Measurements from ENCODE around the gene DDIAS.
"Not testable (repeated sequence)": the region's sequence is repeated elsewhere in the genome, so short reads cannot be mapped to it uniquely, and the experiment has no call there.

The DDIAS gene

DNA sequence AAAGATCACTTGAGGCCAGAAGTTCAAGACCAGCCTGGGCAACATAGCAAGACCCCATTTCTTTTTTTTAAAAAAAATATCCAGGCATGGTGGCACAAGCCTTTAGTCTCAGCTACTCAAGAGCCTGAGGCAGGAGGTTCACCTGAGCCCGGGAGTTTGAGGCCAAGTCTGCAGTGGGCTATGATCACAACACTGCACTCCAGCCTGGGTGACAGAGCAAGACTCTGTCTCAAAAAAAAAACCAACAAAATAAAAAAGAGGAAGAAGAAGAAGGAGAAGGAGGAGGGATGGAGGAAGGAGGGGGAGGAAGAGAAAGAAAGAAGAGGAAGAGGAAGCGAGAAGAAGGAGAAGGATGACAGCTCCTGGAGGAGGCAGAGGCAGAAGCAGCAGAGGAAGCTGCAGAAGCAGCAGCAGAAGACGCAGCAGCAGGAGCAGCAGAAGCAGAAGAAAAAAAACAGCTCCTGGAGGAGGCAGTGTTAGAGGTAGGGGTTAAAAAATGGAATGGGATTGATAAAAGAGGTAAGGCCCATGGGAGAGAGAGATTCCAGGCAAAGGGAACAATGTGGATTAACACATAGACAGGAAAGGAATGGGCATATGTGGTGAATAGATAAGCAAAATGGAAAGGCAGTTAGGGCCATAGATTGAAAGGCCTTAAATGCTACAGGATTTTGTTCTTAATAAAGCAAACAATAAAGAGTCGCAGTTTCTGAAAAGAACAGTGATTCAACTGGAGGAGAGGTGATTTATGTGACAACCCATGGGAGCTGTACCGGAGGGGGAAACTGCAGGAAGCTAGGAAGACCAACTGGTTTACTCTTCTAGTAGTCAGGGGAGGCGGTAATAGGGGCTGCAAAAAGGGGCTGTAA lies 12.2 kb upstream of the DDIAS start:
- no peak for DNase-seq (ENCODE audit: low spot score)

DNA sequence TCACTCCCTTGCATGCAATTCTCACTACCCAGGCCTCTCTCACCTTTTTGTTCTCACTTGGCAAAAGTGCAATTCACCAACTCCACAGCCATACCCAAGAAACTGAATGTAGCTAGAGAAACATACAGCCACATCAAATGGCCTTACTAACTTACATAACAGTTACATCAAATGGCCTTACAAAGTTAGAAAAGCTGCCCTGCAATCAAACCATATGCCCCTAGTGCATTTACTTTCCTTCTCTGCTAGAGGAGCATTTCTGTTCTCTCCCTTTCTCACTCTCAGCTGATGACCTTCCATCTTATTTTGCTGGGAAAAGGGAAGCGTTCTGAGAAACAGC lies 11.6 kb upstream of the DDIAS start:
- no peak for DNase-seq (ENCODE audit: low spot score)

DNA sequence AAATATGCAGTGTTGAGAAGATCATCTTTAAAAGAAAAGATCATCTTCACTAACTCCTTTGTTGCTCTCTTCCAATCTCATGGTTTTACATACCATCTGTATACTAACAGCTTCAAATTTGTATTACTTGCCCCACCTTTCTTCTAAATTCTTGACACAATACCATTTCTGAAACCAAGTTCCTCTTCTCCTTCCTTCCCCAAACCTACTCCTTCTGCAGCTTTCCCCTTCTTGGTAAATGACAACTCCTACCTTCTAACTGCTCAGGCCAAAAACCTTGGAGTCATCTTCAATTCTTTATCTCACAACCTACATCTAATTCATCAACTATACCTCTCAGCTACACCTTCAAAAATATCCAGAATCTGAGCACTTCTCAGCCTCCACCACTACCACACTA lies 10.6 kb upstream of the DDIAS start:
- no peak for DNase-seq (ENCODE audit: low spot score)

DNA sequence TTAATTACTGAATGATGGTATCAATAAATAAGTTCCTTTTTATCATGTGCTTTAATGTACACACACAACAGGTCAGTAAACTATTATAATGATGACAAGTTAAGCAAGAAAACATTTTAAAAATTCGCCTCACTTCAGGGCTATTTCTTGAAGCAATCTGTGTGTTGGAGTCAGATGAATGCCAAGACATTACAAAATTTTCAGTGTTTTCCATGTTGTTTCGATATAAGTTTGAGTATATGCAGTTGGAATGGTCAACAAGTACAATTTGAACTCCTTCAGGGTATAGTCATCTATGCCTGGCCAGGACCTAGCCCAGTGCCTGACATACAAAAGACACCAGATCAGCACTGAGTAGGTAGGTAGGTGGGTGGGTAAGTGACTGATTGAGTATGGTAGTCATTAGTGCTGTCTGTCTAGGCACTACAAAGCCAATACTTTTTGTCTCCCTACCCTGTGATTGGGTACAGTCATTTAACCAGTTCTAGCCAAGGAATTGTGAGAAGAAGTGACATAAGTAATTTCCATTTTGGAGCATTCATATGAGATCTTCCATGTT lies 8.8 kb upstream of the DDIAS start:
- DNase-seq (ENCODE audit: low spot score), result no peak

DNA sequence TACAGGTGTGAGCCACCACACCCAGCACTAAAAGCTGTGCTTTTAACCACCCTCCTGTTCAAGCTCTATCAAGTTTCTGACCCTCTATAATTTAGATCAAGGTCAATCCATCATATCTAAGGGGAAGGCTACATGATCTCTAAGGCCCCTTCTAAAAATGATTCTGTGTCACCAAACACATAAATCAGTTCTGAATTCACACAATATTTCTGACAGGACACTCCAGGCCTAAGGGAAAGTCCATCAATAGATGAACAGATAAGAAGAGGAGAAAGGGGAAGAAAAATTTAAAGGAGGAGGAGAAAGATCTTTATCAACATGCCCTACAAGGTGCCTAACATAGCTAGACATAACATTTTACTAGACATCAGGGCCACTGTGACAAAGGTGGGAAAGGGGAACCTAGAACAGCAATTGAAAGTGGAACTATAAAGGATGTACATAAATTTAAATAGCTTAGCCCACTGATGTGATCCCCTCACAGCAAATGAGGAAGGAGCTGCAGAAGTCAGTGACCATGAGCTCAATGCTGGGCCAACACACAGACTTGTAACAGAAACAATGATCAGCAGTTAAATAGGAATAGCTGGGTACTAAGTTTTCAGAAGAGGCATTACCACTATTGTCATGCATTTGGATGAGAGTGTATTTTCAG lies 6.0 kb upstream of the DDIAS start:
- no peak for DNase-seq (ENCODE audit: low spot score)

DNA sequence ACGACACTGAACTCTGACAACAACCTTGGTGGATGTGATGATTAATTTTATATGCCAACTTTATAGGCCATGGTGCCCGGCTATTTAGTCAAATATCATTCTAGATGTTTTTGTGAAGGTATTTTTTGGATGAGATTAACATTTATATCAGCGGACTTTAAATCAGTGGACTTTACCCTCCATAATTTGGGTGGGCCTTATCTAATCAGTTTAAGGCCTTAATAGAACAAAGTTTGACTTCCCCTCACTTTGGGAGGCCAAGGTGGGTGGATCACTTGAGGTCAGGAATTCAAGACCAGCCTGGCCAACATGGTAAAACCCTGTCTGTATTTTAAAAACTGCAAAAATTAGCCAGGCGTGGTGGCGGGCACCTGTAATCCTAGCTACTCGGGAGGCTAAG lies 5.4 kb upstream of the DDIAS start:
- DNase-seq (ENCODE audit: low spot score), result no peak

DNA sequence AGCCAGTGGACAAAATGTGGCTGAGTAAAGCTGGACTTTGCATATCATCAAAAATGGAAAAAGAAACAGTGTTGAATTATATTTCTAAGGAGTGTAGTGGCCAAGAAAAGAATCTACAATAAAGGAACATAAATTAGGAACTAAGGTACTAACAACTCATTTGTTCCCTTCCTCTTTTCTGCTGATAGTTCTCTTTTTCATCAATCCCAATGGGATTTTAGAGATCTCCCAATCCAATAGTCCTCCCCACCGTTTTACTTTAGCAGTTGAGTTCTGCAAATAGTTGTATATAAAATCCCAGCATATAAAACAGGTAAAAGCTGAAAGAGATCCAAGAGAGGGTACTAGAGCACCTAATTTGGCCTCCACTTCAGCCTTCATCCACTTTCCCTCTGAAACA lies 3.3 kb upstream of the DDIAS start:
- DNase-seq (ENCODE audit: low spot score), result no peak

DNA sequence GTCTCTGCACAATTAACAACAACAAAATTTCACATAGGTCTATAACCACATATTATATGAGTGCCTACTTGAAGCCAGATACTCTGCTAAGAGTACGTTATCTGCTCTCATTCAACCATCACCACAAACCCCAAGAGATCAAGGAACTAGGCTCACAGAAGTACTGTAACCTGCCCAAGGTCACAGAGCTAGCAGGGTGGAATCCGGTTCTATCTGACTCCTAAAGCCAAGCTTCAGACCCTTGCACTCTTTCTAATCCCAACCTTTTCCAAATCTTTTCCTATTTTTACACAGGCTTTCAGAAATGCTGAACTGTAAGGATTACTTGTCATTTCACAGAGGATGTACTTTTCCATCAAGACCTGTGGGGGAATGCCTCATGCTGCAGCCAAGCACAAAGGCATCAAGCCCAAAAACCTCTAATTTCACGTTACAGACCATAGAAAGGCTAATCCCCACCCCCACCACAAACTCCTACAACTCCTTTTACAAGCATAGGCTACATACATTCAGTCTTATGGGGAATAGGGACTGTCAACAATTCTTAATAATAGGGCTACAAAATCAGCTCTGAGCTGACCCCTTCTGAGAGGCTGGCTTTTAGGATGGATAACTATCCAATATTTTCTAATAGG lies 2.2 kb upstream of the DDIAS start:
- no peak for DNase-seq (ENCODE audit: low spot score)

DNA sequence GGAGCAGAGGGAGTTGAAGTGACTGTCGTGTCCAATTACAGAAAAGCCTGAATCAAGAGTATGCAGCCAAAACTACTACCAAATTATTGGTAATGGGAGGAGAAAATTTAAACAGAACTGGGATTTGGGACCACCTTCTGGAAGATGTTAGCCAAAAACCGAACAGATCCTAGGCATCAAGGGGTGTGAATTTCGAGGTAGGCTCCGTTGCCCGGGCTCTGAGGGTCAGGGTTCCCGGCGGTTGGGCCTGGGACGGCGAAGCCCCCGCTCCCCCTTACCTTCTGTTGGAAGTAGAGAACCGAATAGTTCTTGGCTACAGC lies 1.6 kb upstream of the DDIAS start:
- no peak for DNase-seq (ENCODE audit: low spot score)

DNA sequence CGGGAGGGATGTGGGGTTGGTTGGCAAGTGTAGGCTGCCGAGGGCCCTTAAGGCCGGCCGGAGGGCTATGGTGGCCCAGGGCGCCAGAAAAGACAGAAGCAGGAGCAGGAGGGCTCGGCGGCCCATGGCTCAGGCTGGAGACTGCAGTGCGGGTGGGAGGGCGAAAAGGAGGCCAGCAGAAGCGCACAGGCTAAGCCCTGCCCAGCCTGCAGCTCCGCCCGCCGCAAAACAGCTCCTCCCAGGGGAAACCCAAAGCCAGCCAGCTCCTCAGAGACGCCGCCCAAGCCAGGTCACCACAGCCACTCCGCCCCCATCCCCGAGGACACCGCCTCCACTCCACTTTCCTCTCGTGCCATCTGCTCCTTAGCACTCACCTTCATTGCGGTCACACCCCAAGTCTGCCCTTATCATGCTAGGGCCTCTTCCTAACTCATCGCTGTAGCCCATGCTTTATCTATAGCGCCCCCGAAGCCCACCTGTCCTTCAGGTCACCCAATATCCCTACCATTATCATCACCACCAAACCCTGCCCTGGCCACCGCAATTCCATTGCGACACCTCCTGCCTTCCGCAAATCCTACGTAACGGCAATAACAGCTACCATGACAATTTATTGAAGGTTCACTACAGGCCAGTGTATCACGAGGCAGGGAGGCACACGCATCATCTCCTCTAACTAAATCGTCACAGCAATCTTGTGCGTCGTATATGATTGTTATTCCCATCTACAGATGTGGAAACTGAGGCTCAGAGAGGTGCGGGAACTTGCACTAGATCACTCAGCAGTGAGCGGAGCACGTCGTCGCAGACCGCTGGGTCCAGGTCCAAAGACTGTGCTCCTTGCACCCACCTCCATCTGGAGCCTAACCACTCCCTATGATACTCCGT lies 1.0 kb upstream of the DDIAS start, which contains the start of gene PRCP:
PRCP (minus strand) TSS at position 154 of the 888 bp plus-strand sequence; CDS start at position 126, 28 bp downstream.
- DNase-seq (ENCODE audit: low spot score), result peak; percentile 82

DNA sequence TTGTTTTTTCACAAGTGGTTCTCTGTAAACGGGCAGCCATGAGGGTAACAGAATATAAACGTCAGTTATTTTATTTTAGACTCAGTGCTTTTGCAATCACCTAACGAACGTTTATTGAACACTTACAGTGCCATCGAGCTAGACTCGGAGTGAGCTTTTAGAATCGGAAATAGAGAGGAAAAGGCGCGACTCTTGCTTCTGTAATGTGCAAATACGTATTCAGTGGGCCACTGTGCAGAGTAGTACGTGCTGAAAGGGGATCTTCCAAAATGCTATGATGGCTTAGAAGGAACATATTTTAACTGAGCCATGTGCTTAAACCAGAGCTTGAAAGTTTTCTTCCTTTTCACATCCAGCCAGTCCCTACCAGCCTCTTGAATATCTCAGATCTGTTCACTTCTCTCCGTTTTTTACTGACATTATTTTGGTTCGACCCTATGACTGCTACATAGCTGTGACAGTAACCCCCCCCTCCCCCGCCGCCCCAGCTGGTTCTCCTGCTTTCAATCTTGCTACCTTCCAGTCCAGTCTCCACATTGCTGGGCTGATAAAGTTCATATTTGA lies 468 bp downstream of the DDIAS start:
- no peak for DNase-seq (ENCODE audit: low spot score)

DNA sequence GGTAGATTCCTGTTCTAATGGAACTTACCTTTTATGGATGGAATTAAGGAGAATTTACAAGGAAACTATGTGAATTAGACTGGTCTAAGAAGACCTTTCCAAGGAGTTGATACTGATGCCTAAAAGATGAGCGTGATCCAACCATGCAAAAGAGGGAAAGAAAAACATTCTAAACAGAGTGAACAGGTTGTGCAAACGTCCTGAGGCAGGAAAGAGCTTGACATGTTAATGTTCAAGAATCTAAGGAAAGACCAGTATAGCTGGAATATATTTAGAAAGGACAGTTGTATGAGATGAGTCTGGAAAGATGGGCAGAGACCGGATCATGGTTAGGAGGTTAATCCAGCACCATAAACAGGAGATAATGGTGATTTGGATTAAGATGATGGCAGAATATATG lies 1.3 kb downstream of the DDIAS start:
- DNase-seq (ENCODE audit: low spot score), result no peak

DNA sequence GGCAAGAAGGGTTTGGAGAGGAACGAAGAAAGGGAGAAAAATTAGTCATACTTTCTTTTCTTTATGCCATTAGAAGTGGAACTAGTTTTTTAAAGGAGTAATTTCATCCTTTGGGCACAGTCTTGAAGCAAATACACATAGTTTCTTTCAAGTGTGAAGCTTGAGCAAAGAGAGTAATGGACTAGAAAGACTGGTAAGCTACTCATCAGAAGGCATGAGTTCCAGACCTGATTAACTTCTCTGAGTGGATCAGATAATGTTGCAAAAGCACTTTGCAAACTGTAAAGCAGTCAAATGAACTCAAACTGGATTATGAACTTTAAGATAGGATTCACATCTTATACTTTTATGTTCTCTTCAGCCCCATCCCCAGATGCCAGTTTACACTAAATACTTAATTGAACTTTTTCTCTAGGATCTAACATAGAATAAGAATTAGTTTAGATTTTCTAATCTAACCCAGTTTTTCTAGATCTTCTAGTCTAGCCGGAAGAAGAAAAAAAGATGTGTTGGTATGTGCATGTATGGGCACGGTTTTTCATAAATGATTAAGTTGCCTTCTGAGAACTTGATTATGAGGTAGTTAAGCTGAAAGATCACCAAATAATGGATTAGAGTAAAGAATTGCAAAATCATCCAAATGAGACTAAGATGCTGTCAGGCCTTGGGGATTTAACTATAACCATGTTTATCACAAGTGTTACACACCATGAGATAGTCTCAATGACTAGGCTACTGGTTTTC lies 2.5 kb downstream of the DDIAS start:
- no peak for DNase-seq (ENCODE audit: low spot score)

DNA sequence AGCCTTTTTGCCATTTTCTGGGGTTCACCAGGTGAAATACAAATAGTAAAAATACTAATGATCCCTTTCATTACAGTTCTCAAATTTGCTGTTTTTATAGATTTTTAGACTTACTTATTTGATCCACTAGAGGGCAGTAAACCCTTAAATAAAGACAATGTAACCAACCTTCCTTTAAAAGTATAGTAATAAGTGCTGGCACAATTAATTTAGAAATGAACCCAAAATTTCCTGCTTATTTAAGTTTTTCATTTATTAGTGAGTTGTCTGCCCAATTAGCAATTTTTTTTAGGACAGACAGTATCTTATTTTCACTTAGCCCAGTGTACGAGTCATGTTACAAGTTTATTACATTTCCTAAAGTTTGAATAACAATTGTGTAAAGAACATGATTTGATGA lies 4.7 kb downstream of the DDIAS start:
- peak; percentile 72 for DNase-seq (ENCODE audit: low spot score)

DNA sequence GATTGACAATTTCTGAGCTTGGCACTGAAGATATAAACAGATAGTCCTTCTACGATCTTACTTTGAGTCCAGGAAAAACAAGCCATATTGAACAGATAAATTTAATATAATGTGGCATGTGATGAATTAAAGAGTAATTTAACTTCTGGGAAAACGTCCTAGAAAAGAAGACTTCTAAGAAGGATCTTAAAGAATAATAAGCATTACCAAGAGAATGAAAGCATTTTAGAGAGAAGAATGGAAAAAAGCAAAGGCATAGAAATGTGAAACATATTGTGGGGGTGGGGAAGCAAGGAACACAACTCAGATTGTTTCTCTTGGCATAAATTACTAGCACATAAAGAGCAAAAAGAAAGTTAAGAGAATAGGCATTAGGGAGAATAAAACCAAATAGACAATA lies 5.4 kb downstream of the DDIAS start:
- DNase-seq (ENCODE audit: low spot score), result no peak

DNA sequence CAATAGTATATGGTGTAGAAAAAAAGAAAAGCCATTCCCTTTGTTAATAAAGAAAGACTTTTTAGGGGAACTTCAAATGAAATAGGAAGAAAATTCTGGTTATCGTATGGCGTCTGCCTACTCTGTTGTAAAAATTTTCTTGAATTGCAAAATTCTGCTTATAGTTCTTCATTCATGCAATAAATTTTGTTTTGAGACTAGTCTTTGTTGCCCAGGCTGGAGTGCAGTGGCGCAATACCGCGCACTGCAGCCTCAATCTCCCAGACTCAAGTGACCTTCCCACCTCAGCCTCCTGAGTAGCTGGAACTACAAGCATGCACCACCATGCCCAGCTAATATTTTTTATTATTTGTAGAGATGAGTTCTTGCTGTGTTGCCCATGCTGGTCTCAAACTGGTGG lies 5.8 kb downstream of the DDIAS start:
- DNase-seq (ENCODE audit: low spot score), result no peak

DNA sequence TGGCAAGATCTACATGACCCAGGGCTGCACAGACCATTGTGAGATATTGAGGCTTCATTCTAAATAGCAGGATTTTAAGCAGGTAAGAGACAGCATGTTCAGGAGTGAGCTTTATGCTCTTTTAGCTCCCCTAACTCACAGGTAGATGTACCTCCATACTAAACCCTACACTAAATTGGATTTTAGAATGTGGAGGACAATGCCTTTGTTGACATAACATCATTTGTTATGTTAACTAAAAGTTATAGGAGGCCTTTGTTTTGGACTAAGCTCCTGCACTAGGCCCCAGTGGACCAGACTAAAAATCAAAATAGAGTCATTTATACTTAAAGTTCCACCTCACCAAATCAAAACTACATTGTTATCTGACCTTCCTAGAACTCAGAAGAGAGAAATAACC lies 6.8 kb downstream of the DDIAS start:
- no peak for DNase-seq (ENCODE audit: low spot score)

DNA sequence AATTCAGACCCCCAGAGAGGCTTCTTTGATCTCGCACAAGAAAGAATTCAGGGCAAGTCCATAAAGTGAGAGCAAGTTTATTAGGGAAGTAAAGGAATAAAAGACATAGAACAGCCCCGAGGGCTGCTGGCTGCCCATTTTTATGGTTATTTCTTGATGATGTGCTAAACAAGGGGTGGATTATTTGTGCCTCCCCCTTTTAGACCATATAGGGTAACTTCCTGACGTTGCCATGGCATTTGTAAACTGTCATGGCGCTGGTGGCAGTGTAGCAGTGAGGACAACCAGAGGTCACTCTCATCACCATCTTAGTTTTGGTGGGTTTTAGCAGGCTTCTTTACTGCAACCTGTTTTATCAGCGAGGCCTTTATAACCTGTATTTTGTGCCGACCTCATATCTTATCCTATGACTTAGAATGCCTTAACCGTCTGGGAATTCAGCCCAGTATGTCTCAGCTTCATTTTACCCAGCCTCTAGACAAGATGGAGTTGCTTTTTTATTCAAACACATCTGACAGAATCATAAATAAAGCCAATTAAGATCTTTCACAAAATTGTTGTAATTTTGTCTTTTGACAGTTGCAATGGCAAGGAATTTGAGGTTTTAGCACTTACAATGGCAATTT lies 7.6 kb downstream of the DDIAS start:
- no peak for DNase-seq (ENCODE audit: low spot score)

DNA sequence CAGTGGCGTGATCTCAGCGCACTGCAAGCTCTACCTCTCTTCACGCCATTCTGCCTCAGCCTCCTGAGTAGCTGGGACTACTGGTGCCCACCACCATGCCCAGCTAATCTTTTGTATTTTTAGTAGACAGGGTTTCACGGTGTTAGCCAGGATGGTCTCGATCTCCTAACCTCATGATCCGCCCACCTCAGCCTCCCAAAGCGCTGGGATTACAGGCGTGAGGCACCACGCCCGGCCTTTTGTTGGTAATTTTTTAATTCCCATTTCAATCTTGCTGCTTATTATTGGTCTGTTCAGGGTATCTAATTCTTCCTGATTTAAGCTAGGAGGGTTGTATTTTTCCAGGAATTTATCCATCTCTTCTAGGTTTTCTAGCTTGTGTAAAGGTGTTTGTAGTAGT lies 18.2 kb downstream of the DDIAS start:
- DNase-seq (ENCODE audit: low spot score), result not testable (repeated sequence)

DNA sequence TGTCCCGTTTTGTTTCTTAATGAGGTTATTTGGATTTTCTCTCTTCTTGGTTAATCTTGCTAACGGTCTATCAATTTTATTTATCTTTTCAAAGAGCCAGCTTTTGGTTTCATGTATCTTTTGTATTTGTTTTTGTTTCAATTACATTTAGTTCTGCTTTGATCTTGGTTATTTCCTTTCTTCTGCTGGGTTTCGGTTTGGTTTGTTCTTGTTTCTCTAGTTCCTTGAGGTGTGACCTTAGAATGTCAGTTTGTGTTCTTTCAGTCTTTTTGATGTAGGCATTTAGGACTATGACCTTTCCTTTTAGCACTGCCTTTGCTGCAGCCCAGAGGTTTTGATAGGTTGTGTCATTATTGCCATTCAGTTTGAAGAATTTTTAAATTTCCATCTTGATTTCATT lies 18.7 kb downstream of the DDIAS start:
- not testable (repeated sequence) for DNase-seq (ENCODE audit: low spot score)

Data from pons (tissue), 1 donor.